ENCODE data around the gene ACTL6A.

DNA sequence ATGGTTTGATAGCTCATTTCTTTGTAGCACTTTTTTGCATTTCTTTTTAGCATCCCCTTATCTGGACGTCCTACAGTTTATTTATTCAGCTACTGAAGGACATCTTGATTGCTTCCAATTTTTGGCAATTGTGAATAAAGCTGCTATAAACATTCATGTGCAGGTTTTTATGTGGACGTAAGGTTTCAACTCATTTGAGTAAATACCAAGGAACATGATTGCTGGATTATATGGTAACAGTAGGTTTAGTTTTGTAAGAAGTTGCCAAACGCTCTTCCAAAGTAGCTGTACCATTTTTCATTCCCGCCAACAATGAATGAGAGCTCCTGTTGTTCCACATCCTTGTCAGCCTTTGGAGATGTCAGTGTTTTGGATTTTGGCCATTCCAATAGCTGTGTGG, 29.5 kb upstream of the ACTL6A start:
- TF ChIP-seq CTCF (IDR thresholded peaks at IDR 0.05 in 4 of 5, conservative IDR thresholded peaks at IDR 0.05 in 1 of 5) (no peak), POLR2A (IDR thresholded peaks at IDR 0.05) (no peak)

Measured in gastrocnemius medialis (tissue), 4 donors.